Colon (tissue), 2 donors: ENCODE data around the gene PARD6A.

ENCODE experiments used
- FAIRE-seq: peaks from 2 replicates; lab custom pipeline; 2012; peaks lifted over from hg19 to GRCh38; lab: Jason Lieb, UNC
- donor health status: control.
- donor health status: control.

The PARD6A gene

GRCh38 chr16:67654403-67654911, 6.3 kb upstream of the PARD6A start:
- FAIRE-seq = no peak

- FAIRE-seq = no peak
These were observed 5.4 kb upstream of the PARD6A start for GRCh38 chr16:67655363-67655762.

GRCh38 chr16:67656344-67657016, 4.3 kb upstream of the PARD6A start:
- no peak for FAIRE-seq

- FAIRE-seq = no peak
These were observed 3.6 kb upstream of the PARD6A start for GRCh38 chr16:67657017-67657608.

GRCh38 chr16:67657751-67658518, 2.8 kb upstream of the PARD6A start:
- no peak for FAIRE-seq

- FAIRE-seq = no peak
These were observed 1.7 kb upstream of the PARD6A start for GRCh38 chr16:67658849-67659674.

GRCh38 chr16:67659675-67660563, 841 bp upstream of the PARD6A start, which contains the start of gene ACD:
Gene ACD (minus strand): TSS chr16:67660260. CDS start chr16:67660220, 40 bp downstream.
- FAIRE-seq = no peak

GRCh38 chr16:67661101-67661761, 471 bp downstream of the PARD6A start:
- FAIRE-seq = no peak

- FAIRE-seq = no peak
These were observed 1.3 kb downstream of the PARD6A start for GRCh38 chr16:67661886-67662652.

- FAIRE-seq = no peak
These were observed 1.9 kb downstream of the PARD6A start for GRCh38 chr16:67662653-67663010.

GRCh38 chr16:67663151-67663876, 2.6 kb downstream of the PARD6A start:
- no peak for FAIRE-seq

- no peak for FAIRE-seq
These were observed 3.1 kb downstream of the PARD6A start for GRCh38 chr16:67663877-67664222.

GRCh38 chr16:67664258-67664657, 3.5 kb downstream of the PARD6A start:
- FAIRE-seq = no peak

GRCh38 chr16:67664871-67665270, 4.1 kb downstream of the PARD6A start:
- FAIRE-seq = no peak

GRCh38 chr16:67665598-67665997, 4.8 kb downstream of the PARD6A start:
- no peak for FAIRE-seq

- no peak for FAIRE-seq
These were observed 5.3 kb downstream of the PARD6A start for GRCh38 chr16:67666032-67666551.

- FAIRE-seq = no peak
These were observed 6.0 kb downstream of the PARD6A start, which contains the start of the genes C16orf86 and ENKD1 for GRCh38 chr16:67666559-67667452. Gene C16orf86 (plus strand): TSS chr16:67666814. CDS start chr16:67666971, 157 bp downstream. Gene ENKD1 (minus strand): TSS chr16:67666750. CDS start chr16:67666442, 308 bp downstream.

- FAIRE-seq = no peak
These were observed 6.7 kb downstream of the PARD6A start for GRCh38 chr16:67667453-67667816.
